ENCODE measurements around the gene E2F2. TPM values are rescaled to one million over a fixed set of nuclear protein-coding genes. Genes with fewer than 3 reads are reported as not detected.

The E2F2 gene, protein sequence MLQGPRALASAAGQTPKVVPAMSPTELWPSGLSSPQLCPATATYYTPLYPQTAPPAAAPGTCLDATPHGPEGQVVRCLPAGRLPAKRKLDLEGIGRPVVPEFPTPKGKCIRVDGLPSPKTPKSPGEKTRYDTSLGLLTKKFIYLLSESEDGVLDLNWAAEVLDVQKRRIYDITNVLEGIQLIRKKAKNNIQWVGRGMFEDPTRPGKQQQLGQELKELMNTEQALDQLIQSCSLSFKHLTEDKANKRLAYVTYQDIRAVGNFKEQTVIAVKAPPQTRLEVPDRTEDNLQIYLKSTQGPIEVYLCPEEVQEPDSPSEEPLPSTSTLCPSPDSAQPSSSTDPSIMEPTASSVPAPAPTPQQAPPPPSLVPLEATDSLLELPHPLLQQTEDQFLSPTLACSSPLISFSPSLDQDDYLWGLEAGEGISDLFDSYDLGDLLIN
- under 1 TPM; under 0.01 to 0.85 (median 0.26) TPM for total RNA-seq

DNA sequence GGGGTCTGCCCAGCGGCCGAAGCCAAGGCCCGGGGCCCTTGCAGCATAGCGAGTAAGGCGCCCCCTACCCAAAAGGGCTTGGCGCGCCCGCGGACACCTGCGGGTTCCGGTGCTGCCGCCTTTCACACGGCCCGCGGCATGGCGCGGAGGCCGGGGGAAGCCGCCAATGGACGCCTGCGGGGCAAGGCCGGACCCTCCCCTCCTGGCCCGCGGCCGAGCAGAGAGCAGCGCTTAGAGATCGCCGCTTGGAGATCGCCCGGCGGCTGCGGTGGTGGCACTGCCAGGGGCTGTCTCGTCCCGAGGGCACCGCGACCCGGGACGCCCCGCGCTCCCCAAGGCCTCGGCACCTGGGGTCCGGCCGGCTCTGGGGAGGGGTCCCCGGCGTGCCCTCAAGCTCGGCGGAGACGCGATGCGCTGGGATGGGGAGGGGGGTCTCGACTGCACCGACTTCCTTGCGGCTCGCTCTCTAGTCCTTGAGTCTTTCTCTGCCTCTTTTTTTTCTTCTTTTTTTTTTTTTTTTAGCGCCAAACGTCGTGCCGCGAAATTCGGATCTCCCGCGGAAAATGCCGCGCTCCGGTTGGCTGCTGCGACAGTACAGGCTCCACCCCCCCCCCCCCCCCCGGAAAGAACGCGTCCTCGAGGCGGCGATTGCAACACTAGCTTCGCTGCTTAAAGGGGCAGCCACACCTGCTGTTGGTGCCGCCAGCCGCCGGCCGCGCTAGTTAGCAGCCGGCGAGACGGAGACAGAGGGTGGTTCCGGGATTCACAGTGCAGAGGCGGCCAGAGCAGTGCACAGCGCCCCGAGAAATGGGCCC lies at the start of gene E2F2:
Gene E2F2 (minus strand): TSS at position 487 of the 815 bp plus-strand sequence. CDS start 440 bp downstream, at position 47.
- TF ChIP-seq, protein P1, sequence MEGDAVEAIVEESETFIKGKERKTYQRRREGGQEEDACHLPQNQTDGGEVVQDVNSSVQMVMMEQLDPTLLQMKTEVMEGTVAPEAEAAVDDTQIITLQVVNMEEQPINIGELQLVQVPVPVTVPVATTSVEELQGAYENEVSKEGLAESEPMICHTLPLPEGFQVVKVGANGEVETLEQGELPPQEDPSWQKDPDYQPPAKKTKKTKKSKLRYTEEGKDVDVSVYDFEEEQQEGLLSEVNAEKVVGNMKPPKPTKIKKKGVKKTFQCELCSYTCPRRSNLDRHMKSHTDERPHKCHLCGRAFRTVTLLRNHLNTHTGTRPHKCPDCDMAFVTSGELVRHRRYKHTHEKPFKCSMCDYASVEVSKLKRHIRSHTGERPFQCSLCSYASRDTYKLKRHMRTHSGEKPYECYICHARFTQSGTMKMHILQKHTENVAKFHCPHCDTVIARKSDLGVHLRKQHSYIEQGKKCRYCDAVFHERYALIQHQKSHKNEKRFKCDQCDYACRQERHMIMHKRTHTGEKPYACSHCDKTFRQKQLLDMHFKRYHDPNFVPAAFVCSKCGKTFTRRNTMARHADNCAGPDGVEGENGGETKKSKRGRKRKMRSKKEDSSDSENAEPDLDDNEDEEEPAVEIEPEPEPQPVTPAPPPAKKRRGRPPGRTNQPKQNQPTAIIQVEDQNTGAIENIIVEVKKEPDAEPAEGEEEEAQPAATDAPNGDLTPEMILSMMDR (IDR thresholded peaks at IDR 0.05; ENCODE audit: low read depth), result no peak

DNA sequence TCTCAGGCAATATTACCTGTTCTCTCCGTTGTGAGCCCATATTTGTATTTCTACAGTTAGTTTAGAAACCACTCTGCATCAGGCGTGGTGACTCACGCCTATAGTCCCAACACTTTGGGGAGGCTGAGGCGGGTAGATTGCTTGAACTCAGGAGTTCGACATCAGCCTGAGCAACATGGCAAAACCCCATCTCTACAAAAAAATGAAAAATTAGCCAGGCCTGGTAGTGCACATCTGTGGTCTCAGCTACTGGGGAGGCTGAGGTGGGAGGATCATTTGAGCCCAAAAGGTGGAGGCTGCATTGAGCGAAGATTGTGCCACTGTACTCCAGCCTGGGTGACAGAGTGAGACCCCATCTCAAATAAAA lies 47.9 kb upstream of the E2F2 start:
- TF ChIP-seq, protein P1 (IDR thresholded peaks at IDR 0.05; ENCODE audit: low read depth), result no peak

DNA sequence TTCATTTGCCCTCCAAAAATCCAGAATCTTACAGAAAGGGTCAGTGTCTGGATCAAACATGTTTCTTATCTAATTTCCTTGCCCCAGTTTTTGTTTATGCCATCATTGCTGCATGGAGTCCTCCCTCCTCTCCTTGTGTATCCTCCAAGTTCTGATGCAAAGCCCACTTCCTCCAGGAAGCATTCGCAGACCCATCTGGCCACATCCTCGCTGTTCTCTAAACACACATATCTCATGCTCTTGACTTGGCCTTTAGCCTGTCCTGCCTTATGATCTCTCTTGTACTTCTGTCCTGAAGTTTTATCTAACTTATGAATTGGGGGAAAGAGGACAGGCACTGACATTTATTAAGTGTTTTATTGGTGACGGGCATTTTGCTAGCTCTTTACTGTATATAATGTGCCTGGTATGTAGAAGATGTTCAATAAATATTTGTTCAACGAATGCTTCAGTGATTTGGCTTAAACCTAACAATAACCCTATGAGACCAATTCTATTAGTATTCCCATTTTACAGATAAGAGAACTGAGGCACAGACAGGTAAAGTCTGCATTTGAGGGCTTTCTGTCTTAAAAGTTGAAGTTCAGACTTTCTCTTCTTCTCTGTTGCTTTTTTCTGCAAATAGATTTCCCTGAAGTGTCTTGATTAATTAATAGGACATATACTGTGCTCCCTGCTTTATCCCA lies 47.4 kb upstream of the E2F2 start:
- TF ChIP-seq, protein P1 (IDR thresholded peaks at IDR 0.05; ENCODE audit: low read depth), result no peak

DNA sequence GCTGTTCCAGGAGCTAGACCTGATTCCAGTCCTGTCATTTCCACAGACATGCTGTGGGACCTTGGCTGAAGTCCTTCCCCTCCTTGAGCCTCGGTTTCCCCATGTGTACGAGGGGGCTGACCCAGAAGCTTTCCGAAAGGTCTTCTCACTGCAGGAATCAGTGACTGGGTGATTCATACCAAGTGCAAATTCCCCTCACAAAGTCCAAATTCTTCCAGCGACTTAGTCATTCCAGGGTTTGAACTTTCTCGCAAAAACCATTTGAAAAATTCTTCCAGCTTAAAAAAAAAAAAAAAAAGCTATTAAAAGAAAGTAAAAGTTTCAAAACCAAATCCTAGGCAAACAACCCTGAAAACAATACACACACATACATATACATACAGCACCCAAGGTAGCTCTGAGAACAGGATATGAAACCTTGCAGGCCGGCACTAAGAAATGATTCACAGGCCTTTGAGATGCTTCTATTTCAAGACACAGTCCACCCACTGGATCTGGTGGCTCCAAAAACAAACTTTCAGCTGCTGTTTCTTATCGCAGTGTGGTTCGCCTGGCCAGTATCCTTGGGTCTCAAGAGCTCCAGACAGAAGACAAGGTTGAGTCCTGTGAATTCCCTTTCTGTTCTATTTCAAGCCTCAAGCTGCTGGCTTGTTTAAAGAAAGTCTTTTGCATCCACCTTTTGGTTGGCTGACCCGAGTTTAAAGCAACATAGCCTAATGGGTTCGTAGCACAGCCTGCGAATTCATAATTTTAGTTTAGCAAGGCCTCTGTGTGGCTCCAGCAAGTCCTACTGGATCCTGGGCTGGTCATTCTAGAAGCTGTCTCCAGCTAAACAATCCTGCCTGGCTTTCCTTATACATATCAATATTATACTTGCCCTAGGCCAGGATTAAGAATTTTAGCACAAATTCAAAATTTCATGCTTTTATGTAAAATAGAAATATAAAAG lies 46.3 kb upstream of the E2F2 start:
- TF ChIP-seq, protein P1 (IDR thresholded peaks at IDR 0.05; ENCODE audit: low read depth), result no peak

DNA sequence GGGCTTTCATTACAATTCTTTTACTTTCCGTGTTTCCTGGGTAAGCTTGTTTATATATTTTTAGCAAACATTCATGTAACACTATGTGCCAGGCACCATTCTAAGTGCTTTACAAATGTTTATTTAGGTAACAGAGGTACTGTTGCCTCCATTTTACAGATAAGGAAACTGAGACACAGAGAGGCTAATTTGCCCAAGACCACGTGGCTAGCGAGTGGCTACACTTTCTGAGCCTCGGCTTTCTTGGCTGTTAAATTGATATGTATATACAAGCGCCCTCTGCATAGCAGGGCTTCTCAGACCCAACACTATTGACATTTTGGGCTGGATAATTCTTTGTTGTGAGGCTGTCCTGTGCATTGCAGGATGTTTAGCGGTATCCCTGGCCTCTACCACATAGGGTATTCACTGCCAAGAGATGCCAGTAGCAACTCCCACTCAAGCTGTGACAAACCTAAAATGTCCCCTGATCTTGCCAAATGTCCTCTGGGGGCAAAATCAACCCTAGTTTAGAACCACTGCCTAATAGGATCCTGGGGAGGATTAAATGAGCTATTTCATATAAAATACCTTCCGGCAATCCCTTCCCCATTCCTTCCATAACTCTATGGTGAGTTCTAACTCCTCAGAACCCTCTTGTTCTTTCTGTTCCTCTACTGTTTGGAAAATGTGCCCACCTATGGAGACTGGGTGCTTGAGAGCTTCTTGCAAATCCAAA lies 45.5 kb upstream of the E2F2 start:
- TF ChIP-seq, protein P1 (IDR thresholded peaks at IDR 0.05; ENCODE audit: low read depth), result no peak

DNA sequence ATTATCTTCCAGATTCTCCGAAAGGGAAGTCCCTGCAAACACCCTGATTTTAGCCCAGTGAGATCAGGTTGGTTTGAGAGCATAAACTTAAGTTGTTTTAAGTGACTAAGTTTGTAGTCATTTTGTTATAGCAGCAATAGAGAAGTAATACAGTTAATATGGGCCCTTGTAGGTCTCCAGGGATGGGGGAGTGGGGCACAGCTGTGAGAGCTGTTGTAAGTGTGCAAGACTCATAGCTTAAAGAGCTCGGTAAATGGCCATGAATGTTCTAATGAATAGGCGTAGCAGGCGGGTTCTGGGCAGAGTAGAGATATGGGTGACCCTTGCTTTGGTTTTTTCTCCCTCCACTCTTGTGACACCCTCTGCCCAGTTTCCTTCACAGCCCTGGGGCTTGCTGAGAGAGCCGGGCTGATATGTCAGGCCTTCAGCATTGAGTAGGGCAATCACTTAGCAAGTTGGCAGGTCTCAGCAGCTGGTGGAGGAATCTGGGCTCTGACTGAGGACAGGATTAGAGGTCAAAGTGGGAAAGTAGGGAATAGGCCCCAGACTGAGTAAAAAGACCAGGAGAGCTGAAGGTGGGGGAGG lies 44.3 kb upstream of the E2F2 start:
- TF ChIP-seq, protein P1 (IDR thresholded peaks at IDR 0.05; ENCODE audit: low read depth), result no peak
